HEK293 (cell line): ENCODE results near the gene AK9.

Experiments
- BCL11A ChIP-seq: fragments of 450-650 bp; formaldehyde crosslinking; IDR thresholded peaks from 2 replicates; pipeline ENCODE4 v1.5.1; 2016; ENCODE audit warnings: low read depth, missing biosample characterization, missing genetic modification characterization
- CTCF ChIP-seq: fragments of 450-650 bp; formaldehyde crosslinking; IDR thresholded peaks from 2 replicates; pipeline ENCODE4 v1.5.1; 2016; ENCODE audit warnings: missing biosample characterization, missing genetic modification characterization
- HOXA7 ChIP-seq: sonication (generic); formaldehyde crosslinking; IDR thresholded peaks from 2 replicates; pipeline ENCODE4 v1.8.1; 2022; ENCODE audit warnings: missing genetic modification reagents, borderline replicate concordance
- KLF16 ChIP-seq: fragments of 450-650 bp; formaldehyde crosslinking; IDR thresholded peaks from 2 replicates; pipeline ENCODE4 v1.5.1; 2017; ENCODE audit warnings: missing biosample characterization, missing genetic modification characterization
- RBAK ChIP-seq: fragments of 450-650 bp; formaldehyde crosslinking; IDR thresholded peaks from 2 replicates; pipeline ENCODE4 v1.5.1; 2016; ENCODE audit warnings: missing biosample characterization, missing genetic modification characterization
- REST ChIP-seq: fragments of 450-650 bp; formaldehyde crosslinking; IDR thresholded peaks from 2 replicates; pipeline ENCODE4 v1.5.1; 2016; ENCODE audit warnings: missing biosample characterization, missing genetic modification characterization
- SALL2 ChIP-seq: fragments of 450-650 bp; formaldehyde crosslinking; IDR thresholded peaks from 2 replicates; pipeline ENCODE4 v1.5.0; 2017; ENCODE audit warnings: missing biosample characterization, mild to moderate bottlenecking, missing genetic modification characterization, borderline replicate concordance
- SP2 ChIP-seq: fragments of 450-650 bp; formaldehyde crosslinking; IDR thresholded peaks from 2 replicates; pipeline ENCODE4 v1.5.1; 2016; ENCODE audit warnings: missing biosample characterization, missing genetic modification characterization
- SP7 ChIP-seq: fragments of 450-650 bp; formaldehyde crosslinking; IDR thresholded peaks from 2 replicates; pipeline ENCODE4 v1.5.1; 2016; ENCODE audit warnings: missing biosample characterization, missing genetic modification characterization
- ZBTB48 ChIP-seq: fragments of 450-650 bp; formaldehyde crosslinking; IDR thresholded peaks from 2 replicates; pipeline ENCODE4 v1.5.1; 2016; ENCODE audit warnings: missing biosample characterization, missing genetic modification characterization
- ZNF558 ChIP-seq: fragments of 450-650 bp; formaldehyde crosslinking; IDR thresholded peaks from 2 replicates; pipeline ENCODE4 v1.5.1; 2016; ENCODE audit warnings: missing biosample characterization, missing genetic modification characterization
- ZNF580 ChIP-seq: fragments of 450-650 bp; formaldehyde crosslinking; IDR thresholded peaks from 2 replicates; pipeline ENCODE4 v1.5.1; 2016; ENCODE audit warnings: missing biosample characterization, missing genetic modification characterization
- ZNF596 ChIP-seq: fragments of 450-650 bp; IDR thresholded peaks from 2 replicates; pipeline ENCODE4 v1.5.0; 2018; ENCODE audit warnings: missing biosample characterization, mild to moderate bottlenecking, missing genetic modification characterization, moderate library complexity

GRCh38 chr6:109447087-109447486 lies 243.9 kb downstream of the AK9 start:
- TF ChIP-seq SP2 (tag by site-specific recombination) (no peak), RBAK (tag by site-specific recombination) (no peak), REST (no peak), ZBTB48 (tag by site-specific recombination) (no peak), CTCF (tag by site-specific recombination) (no peak), ZNF580 (tag by site-specific recombination) (no peak), ZNF558 (tag by site-specific recombination) (no peak), BCL11A (tag by site-specific recombination) (no peak), KLF16 (tag by site-specific recombination) (no peak), ZNF596 (tag by site-specific recombination) (no peak), SALL2 (tag by site-specific recombination) (no peak), HOXA7 (CRISPR knock-in tag) (no peak), SP7 (tag by site-specific recombination) (no peak)
